Left ventricle myocardium inferior (tissue), 1 donor: Measurements from ENCODE around the gene WNT9B. TPM values are rescaled to one million over a fixed set of nuclear protein-coding genes. Genes with fewer than 3 reads are reported as not detected.

Experiments
- DNase-seq: peaks from one replicate; pipeline ENCODE4 v3.0.0-alpha.2; 2020
- H3K27ac ChIP-seq: fragments of 200-600 bp; replicated peaks from 2 replicates; pipeline ENCODE4 v1.8.0; 2021
- H3K27me3 ChIP-seq: fragments of 200-600 bp; 2 replicates; pipeline ENCODE4 v1.8.0; 2021; ENCODE audit warnings: low read depth
- H3K36me3 ChIP-seq: fragments of 200-600 bp; 2 replicates; pipeline ENCODE4 v1.8.0; 2021
- H3K4me1 ChIP-seq: fragments of 200-600 bp; 2 replicates; pipeline ENCODE4 v1.8.0; 2021
- H3K4me3 ChIP-seq: fragments of 200-600 bp; 2 replicates; pipeline ENCODE4 v1.8.0; 2021; ENCODE audit warnings: mild to moderate bottlenecking, moderate library complexity
- H3K9me3 ChIP-seq: fragments of 200-600 bp; replicated peaks from 2 replicates; pipeline ENCODE4 v1.8.0; 2021
- intact Hi-C: fragments of 100-400 bp; cut with micrococcal nuclease; formaldehyde crosslinking; loops from one replicate; pipeline ENCODE4 v1.11.0; 2022
- total RNA-seq: library from RNA; stranded (reverse); fragmentation: NEBNext Ultra II Directional; extraction: Animal tissue kit (Norgen Biotek cat#: 25700); gene quantifications from one replicate; pipeline ENCODE4 v1.2.1, GENCODE V29; 2021
- TF ChIP-seq, protein P1 (sequence below): fragments of 200-600 bp; IDR thresholded peaks from 2 replicates; pipeline ENCODE4 v1.8.0; 2021; ENCODE audit warnings: antibody characterized with exemption, mild to moderate bottlenecking, borderline replicate concordance
- donor health status: DM: no; HTN: yes; CAD: no; lungs with severe emphysema.

WNT9B gene
- total RNA-seq, 1 donor from 2014 or later, result 0.85 TPM

DNA sequence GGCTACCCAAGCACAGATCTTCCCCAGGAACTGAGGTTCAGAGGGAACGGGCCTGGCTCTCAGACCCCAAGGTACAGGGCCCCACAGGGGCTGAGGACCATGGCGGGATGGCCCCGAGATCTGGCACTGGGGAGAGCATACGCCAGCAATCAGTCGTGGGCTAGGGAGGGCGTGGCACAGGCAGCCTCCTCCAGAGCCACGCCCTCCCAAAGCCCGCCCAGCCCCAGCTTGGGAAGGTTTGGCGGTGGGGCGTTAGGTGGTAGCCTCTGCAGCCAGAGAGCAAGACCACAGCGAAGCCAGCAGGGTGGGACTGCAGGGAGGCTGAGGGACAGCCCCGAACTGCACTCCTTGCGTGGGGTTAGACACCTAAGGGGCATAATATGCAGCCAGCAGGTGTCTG lies 11.6 kb downstream of the WNT9B start:
- no peaks in the 10 kb centered on the region for H3K36me3 ChIP-seq
- H3K27ac ChIP-seq, result no peak overlapping the region
- no peak for DNase-seq
- no peaks in the 10 kb centered on the region for H3K4me1 ChIP-seq
- intact Hi-C loops, result no loop called here
- peaks cover 65% of the 10 kb centered on the region for H3K27me3 ChIP-seq
- TF ChIP-seq, protein P1, sequence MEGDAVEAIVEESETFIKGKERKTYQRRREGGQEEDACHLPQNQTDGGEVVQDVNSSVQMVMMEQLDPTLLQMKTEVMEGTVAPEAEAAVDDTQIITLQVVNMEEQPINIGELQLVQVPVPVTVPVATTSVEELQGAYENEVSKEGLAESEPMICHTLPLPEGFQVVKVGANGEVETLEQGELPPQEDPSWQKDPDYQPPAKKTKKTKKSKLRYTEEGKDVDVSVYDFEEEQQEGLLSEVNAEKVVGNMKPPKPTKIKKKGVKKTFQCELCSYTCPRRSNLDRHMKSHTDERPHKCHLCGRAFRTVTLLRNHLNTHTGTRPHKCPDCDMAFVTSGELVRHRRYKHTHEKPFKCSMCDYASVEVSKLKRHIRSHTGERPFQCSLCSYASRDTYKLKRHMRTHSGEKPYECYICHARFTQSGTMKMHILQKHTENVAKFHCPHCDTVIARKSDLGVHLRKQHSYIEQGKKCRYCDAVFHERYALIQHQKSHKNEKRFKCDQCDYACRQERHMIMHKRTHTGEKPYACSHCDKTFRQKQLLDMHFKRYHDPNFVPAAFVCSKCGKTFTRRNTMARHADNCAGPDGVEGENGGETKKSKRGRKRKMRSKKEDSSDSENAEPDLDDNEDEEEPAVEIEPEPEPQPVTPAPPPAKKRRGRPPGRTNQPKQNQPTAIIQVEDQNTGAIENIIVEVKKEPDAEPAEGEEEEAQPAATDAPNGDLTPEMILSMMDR, result no peak
- no peaks in the 10 kb centered on the region for H3K9me3 ChIP-seq
- H3K4me3 ChIP-seq, result no peak overlapping the region

DNA sequence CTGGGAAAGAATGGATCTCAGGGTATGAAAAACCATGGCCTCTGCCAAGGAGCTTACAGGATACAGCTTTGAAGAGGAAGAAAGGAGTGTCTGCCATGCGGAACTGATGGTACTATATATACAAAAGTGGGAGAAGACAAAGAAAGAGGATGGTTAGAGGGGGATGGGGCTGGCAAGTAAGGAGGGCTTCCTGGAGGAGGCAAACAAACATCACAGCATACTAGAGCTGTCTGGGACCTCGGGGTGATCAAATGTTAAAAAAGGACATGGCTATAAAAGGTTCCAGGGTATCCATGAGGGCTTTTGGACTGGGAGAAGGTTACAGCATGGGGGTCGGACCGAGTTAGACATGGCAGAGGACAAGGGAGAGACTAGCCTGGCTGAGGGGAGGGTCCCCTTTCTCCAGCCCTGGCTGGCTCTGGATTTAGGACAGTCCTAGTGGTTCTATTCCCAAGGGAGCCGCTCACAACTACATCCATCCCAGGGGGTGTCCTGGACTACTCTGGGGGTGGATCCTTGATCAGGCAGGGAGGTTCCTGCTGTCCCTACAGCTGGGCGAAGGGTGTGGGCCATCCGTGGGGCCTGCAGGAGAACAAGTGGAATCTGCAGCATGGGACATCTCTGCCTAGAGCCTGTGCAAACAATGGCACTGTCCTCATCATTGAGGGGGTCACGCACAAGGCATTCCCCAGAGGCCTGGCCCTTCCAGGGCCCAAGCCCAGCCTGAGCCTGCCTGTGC lies 12.2 kb downstream of the WNT9B start:
- intact Hi-C loops, result no loop called here
- TF ChIP-seq, protein P1, result no peak

DNA sequence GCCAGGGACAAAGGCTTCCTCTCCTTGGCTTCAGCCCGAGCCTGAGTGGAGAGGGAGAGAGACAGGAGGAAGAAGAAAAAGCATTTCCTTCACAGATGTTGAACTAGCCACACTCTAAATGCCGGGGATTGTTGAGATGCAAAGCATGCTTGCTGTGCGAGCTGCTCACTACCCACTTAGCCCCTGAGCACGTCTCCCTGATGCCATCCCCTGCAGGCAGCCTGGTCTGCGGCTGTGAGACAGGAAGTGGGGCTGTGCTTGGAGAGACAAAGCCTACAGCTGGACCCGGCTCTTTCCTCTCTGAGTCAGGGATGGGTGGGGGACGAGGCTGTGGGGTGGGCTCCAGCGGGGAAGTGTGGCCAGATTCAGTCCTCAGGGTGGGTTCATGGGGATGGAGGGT lies 13.7 kb downstream of the WNT9B start:
- H3K27me3 ChIP-seq, result peaks cover 62% of the 10 kb centered on the region
- no peaks in the 10 kb centered on the region for H3K36me3 ChIP-seq
- TF ChIP-seq, protein P1, result no peak
- no peak overlapping the region for H3K4me3 ChIP-seq
- no peak for DNase-seq
- intact Hi-C loops, result no loop called here
- H3K4me1 ChIP-seq, result no peaks in the 10 kb centered on the region
- no peak overlapping the region for H3K27ac ChIP-seq
- no peaks in the 10 kb centered on the region for H3K9me3 ChIP-seq

More for the DNA sequence above, 12.2 kb downstream of the WNT9B start:
- H3K4me3 ChIP-seq, result no peak overlapping the region
- no peaks in the 10 kb centered on the region for H3K4me1 ChIP-seq
- DNase-seq, result no peak
- no peaks in the 10 kb centered on the region for H3K36me3 ChIP-seq
- peaks cover 62% of the 10 kb centered on the region for H3K27me3 ChIP-seq
- no peaks in the 10 kb centered on the region for H3K9me3 ChIP-seq
- no peak overlapping the region for H3K27ac ChIP-seq

DNA sequence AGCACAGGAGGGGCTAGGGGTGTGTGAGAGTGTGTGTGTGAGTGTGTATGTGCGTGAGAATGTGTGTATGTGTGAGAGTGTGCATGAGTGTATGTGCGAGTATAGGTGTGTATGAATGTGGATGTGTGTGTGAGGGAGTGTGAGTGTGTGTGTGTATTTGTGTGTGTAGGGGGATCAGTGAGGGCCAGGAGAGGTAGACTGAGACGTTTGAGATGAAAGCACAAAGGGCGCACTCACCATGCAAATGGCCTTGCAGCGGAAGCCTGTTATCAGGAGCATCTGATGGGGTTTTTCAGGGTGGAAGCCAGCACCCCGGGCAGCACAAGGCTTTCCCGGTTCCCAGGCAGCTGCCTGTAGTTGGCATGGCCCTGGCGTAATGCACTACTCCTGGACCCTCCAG lies 14.9 kb downstream of the WNT9B start:
- Histone ChIP-seq H3K27me3 (peaks cover 58% of the 10 kb centered on the region), H3K27ac (no peak overlapping the region), H3K4me1 (no peaks in the 10 kb centered on the region), H3K9me3 (no peaks in the 10 kb centered on the region), H3K36me3 (no peaks in the 10 kb centered on the region), H3K4me3 (no peak overlapping the region)
- intact Hi-C loops, result no loop called here
- TF ChIP-seq, protein P1, result no peak
- no peak for DNase-seq

DNA sequence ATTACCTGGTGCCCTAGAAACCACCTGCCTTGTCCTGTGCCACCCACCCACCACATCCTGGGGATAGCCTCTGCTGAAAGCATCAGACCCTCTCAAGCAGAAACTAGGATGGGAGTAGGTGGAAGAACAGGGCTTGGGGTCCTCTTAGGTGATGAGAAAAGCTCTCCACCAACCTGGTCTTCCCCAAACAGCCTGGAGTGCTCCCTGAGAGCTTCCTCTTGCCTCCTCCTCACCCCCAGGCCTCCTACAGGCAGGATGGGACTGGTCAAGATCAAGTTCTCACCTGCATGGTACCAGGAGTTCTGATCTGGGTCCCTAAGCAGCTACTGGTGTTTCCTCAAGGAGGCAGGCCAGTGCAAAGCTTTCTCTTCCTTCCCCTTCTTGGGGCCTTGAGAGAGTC lies 15.4 kb downstream of the WNT9B start:
- no peak overlapping the region for H3K4me3 ChIP-seq
- TF ChIP-seq, protein P1, result no peak
- no peaks in the 10 kb centered on the region for H3K9me3 ChIP-seq
- intact Hi-C loops, result no loop called here
- no peak for DNase-seq
- H3K4me1 ChIP-seq, result no peaks in the 10 kb centered on the region
- peaks cover 54% of the 10 kb centered on the region for H3K27me3 ChIP-seq
- H3K36me3 ChIP-seq, result no peaks in the 10 kb centered on the region
- H3K27ac ChIP-seq, result no peak overlapping the region
